Tibial nerve (tissue), 3 donors: Measurements from ENCODE around the gene PLPP4.

ENCODE experiments used
- CTCF ChIP-seq, 5 experiments: fragments of 200-600 bp in 3 of 5; fragments of 450-650 bp in 2 of 5; sonication (generic) in 3 of 5; IDR thresholded peaks; one replicate each; pipeline ENCODE4 v1.5.1; 2016 to 2019; ENCODE audit warnings: antibody characterized with exemption in 5 of 5, mild to moderate bottlenecking in 3 of 5, moderate library complexity in 2 of 5
- POLR2A ChIP-seq, 2 donors: fragments of 450-650 bp; IDR thresholded peaks; one replicate each; pipeline ENCODE4 v1.6.1; 2017; ENCODE audit warnings: antibody characterized with exemption in 2 of 2, mild to moderate bottlenecking in 2 of 2, moderate library complexity in 2 of 2

- TF ChIP-seq CTCF (IDR thresholded peaks at IDR 0.05) (no peak), POLR2A (IDR thresholded peaks at IDR 0.05) (no peak)
Observed at GRCh38 chr10:120424198-120424464, 32.9 kb upstream of the PLPP4 start.
